SJCRH30 (cell line): ENCODE data around the gene KAZN. TPM values are rescaled to one million over a fixed set of nuclear protein-coding genes. Genes with fewer than 3 reads are reported as not detected.

ENCODE experiments used
- DNase-seq, 2 experiments: peaks; one replicate each; pipeline ENCODE4 v3.0.0-alpha.2; 2015 to 2020
- H3K27ac ChIP-seq: fragments of 250-450 bp; sonication (Bioruptor Pico); 2 replicates; pipeline ENCODE4 v1.5.1; 2020; ENCODE audit warnings: mild to moderate bottlenecking, moderate library complexity
- H3K27me3 ChIP-seq: fragments of 250-450 bp; sonication (Bioruptor Pico); 2 replicates; pipeline ENCODE4 v1.5.1; 2020; ENCODE audit warnings: mild to moderate bottlenecking, moderate library complexity
- H3K36me3 ChIP-seq: fragments of 250-450 bp; sonication (Bioruptor Pico); 2 replicates; pipeline ENCODE4 v1.5.1; 2020; ENCODE audit warnings: mild to moderate bottlenecking, moderate library complexity
- H3K4me1 ChIP-seq: fragments of 250-450 bp; sonication (Bioruptor Pico); 2 replicates; pipeline ENCODE4 v1.5.1; 2020; ENCODE audit warnings: mild to moderate bottlenecking, moderate library complexity
- H3K4me3 ChIP-seq: fragments of 250-450 bp; sonication (Bioruptor Pico); 2 replicates; pipeline ENCODE4 v1.5.1; 2020; ENCODE audit warnings: mild to moderate bottlenecking, moderate library complexity
- H3K9me3 ChIP-seq: fragments of 250-450 bp; sonication (Bioruptor Pico); replicated peaks from 2 replicates; pipeline ENCODE4 v1.5.1; 2020; ENCODE audit warnings: mild to moderate bottlenecking, moderate library complexity
- total RNA-seq: library from RNA; depleted of rRNA; stranded (reverse); fragments of >200 nt; shearing (Covaris generic); gene quantifications from 2 replicates; pipeline ENCODE4 v1.2.3, GENCODE V29; 2014

KAZN gene
- total RNA-seq, 1 experiment from 2014 or later: 0.10 TPM

DNA sequence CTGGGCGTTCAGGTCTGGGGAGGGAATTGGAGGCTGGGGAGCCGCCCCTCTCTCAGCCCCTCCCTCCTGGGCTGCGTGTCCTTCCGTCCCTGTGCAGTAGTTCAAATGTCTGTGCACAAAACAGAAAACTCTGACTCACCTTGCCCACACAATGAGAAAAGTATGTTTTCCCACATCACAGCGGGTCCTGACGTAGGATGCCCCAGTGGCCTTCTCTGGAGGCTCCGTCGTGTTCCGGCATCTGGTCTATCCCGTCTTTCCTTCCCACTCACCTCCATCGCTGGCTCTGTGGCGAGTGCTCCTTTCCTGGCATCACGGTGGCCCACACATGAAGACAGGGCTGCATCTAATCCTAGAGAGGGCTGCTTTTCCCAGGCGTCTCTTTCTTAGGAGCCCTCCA, 224.0 kb downstream of the KAZN start:
- Histone ChIP-seq H3K4me3 (no peak overlapping the region), H3K36me3 (no peaks in the 10 kb centered on the region), H3K9me3 (no peaks in the 10 kb centered on the region), H3K27ac (no peak overlapping the region), H3K4me1 (no peaks in the 10 kb centered on the region), H3K27me3 (peaks cover 20% of the 10 kb centered on the region; the same call in 1 of the 2 replicates)
- DNase-seq: no peak

DNA sequence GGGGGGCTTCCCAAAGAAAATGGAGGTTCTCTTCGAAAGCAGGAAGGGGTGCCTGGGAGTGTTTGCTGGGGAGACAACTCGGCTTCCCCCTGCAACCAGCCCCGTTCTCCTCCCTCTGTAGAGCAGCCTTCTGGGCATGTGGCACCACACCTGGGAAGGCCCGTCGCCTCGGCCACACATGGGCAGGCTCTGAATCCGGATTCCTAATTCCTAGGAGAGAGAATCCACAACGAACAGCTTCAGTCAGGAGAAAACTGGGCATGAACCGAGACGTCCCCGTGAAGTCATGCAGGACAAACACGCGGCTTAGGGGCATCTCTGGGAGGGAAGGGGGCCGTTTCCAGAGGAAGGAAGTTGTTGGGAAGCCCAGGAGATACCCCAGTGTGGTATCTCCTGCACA, 224.5 kb downstream of the KAZN start:
- no peaks in the 10 kb centered on the region for H3K4me1 ChIP-seq
- H3K36me3 ChIP-seq: no peaks in the 10 kb centered on the region
- no peak overlapping the region for H3K27ac ChIP-seq
- DNase-seq: no peak
- H3K9me3 ChIP-seq: no peaks in the 10 kb centered on the region
- peaks cover 20% of the 10 kb centered on the region; the same call in 1 of the 2 replicates for H3K27me3 ChIP-seq
- H3K4me3 ChIP-seq: no peak overlapping the region

DNA sequence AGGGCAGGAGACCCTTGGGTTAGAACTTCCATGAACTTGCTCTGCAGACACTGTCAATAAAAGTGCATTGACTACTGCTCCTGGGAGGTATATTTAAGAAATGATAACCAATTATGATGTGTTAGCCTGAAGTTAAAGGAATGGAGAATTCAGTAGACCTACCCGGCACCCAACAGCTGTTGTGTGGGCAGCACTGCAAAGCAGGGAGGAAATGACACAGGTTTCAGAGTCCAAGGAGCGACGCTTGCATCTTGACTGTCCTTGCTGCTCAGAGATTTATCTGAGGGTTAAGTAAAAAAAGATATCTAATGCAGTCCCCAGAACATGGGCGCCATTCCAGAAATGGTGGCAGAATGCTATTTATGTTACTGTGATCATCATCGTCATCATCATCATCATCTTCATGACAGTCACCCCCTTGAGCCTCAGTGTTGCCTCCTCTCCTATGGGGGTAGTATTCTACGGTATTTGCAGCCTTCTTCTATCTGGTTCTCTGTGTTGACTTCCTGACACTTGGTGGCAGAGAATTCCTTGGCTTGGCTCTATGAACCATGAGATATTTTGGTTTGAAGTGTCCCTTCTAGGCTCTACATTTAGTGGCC, 225.9 kb downstream of the KAZN start:
- no peak for DNase-seq
- Histone ChIP-seq H3K4me1 (no peaks in the 10 kb centered on the region), H3K4me3 (no peak overlapping the region), H3K27ac (no peak overlapping the region), H3K27me3 (peaks cover 24% of the 10 kb centered on the region; the same call in 1 of the 2 replicates), H3K36me3 (no peaks in the 10 kb centered on the region), H3K9me3 (no peaks in the 10 kb centered on the region)

DNA sequence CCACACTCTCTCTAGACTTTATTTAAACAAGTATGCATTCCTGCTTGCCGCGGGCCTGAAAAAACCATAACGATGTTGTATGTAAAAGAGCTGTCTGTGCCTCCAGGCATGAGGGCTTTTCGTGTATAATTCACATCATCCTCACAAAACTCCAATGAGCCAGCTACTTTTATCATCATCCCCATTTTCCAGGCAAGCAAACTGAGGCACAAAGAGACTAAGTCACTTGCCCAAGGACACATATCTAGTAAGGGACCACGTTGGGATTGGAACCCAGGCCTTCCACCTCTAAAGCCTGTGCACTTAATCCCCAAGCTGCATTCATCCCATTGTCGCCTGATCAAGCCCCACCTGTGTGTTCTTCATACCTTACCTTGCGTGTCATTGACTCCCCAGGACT, 226.9 kb downstream of the KAZN start:
- Histone ChIP-seq H3K27me3 (peaks cover 24% of the 10 kb centered on the region; the same call in 1 of the 2 replicates), H3K9me3 (no peaks in the 10 kb centered on the region), H3K27ac (no peak overlapping the region), H3K4me1 (no peaks in the 10 kb centered on the region), H3K36me3 (no peaks in the 10 kb centered on the region), H3K4me3 (no peak overlapping the region)
- DNase-seq: no peak

DNA sequence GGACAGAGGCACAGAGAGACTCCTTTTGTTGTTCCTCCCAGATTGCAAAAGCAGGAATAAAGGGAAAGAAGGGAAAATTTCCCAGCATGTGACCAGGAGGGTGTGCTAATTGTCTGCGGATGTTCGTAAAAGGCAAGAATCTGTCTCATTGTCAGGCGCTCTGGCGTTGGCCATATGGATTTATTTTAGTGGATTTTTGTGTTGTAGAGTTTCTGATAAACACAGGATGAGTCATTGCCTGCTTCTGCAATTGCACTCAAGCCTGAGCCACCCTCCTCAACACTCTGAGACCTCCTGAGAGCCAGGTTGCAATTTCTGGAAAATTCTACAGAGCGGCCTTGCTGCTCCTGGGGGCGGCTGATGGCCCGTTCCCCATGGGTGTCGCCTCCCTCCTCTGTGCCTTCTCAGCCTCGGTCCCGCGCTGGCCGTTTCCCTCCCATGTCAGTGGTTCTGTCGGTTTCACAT, 227.7 kb downstream of the KAZN start:
- no peak for DNase-seq
- Histone ChIP-seq H3K27me3 (peaks cover 24% of the 10 kb centered on the region; the same call in 1 of the 2 replicates), H3K9me3 (no peaks in the 10 kb centered on the region), H3K4me1 (no peaks in the 10 kb centered on the region), H3K27ac (no peak overlapping the region), H3K36me3 (no peaks in the 10 kb centered on the region), H3K4me3 (no peak overlapping the region)

DNA sequence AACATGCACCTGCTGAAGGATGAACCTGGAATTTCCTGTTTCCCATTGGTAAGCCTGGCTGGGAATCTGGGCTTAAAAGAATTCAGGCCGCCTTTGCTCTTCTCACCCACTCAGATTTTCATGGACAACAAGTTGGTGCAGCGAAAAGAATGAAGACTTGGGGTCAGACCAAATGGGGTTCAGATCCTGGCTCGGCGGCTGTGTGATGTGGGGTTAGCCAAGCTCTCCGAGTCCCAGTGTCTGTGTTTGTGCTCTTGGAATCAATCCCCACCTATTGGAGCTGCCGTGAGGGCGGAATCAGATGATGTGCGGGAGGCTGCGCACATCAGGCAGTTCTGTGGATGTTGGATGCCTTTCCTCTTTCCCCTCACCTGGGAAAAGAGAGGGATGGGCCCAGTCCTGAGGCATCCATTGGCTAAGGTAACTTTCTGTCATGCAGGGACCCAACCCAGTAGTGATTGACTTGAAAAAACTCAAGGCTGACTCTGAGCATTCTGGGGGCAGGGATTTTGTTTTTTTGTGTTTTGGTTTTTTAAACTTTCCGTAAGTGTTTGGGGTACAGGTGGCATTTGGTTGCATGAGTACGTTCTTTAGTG, 228.3 kb downstream of the KAZN start:
- no peak for DNase-seq
- no peaks in the 10 kb centered on the region for H3K4me1 ChIP-seq
- no peak overlapping the region for H3K27ac ChIP-seq

DNA sequence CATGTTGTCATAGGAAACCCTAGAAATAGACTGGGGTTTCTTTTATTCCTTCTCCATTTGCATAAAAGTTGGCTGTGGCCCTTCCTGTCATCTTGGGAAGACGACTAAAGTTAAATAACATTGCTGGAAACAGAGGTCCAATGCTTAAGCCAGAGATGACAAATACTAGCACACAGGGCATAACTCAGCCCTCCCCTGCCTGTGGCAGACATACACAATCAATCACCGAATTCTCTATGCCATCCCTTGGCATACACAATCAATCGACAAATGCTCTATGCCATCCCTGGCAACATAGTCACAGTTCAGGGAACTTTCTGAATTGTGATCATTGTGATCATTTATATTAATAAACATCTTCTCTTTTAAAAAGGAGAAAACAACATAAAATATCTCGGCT, 229.4 kb downstream of the KAZN start:
- H3K4me3 ChIP-seq: no peak overlapping the region
- no peak for DNase-seq
- peaks cover 16% of the 10 kb centered on the region; the same call in 1 of the 2 replicates for H3K27me3 ChIP-seq
- no peaks in the 10 kb centered on the region for H3K9me3 ChIP-seq
- H3K27ac ChIP-seq: no peak overlapping the region
- H3K36me3 ChIP-seq: no peaks in the 10 kb centered on the region
- H3K4me1 ChIP-seq: no peaks in the 10 kb centered on the region

More for the DNA sequence above, 228.3 kb downstream of the KAZN start:
- Histone ChIP-seq H3K36me3 (no peaks in the 10 kb centered on the region), H3K4me3 (no peak overlapping the region), H3K27me3 (peaks cover 23% of the 10 kb centered on the region; the same call in 1 of the 2 replicates), H3K9me3 (no peaks in the 10 kb centered on the region)

DNA sequence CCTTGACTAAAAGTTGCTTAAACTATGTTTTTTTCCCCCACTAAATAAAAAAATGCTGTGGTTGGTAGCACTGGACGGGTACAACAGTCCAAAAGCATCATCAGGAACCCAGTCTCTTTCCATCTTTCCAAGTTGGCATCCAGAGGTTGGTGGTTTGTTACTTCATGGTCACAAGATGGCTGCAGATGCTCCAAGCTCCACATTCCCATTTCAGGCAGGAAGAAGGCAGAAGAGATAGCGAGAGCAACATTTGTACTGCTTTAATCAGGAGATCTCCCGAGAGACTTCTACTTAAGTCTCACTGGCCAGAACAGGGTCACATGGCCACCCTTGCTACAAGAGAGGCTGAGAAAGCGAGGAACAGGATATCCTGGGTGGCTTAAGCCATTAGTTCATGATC, 230.2 kb downstream of the KAZN start:
- Histone ChIP-seq H3K36me3 (no peaks in the 10 kb centered on the region), H3K4me1 (no peaks in the 10 kb centered on the region), H3K27ac (no peak overlapping the region), H3K9me3 (no peaks in the 10 kb centered on the region), H3K27me3 (peaks cover 8% of the 10 kb centered on the region; the same call in 1 of the 2 replicates), H3K4me3 (no peak overlapping the region)
- DNase-seq: no peak

DNA sequence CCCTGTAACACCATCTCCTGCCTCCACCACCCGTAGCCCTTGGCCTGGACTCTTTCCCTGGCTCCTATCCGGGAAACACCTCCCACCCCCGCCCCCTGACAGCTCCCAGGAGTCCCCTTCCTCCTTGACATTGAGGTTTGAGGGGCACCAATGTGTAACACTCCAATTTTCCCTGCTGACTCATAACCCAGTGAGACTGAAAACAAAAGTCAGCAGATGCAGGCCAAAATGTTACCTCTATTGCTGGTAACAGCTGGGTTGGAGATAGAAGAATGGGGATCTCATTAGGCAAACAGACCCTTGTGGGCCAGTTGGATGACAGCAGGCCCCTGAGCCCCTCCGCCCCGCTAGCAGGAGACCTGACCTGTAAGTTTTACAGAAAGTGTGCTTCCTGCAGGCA, 237.2 kb downstream of the KAZN start:
- Histone ChIP-seq H3K4me3 (no peak overlapping the region), H3K4me1 (no peaks in the 10 kb centered on the region), H3K27me3 (peaks cover 15% of the 10 kb centered on the region), H3K27ac (no peak overlapping the region), H3K36me3 (no peaks in the 10 kb centered on the region), H3K9me3 (no peaks in the 10 kb centered on the region)
- no peak for DNase-seq

DNA sequence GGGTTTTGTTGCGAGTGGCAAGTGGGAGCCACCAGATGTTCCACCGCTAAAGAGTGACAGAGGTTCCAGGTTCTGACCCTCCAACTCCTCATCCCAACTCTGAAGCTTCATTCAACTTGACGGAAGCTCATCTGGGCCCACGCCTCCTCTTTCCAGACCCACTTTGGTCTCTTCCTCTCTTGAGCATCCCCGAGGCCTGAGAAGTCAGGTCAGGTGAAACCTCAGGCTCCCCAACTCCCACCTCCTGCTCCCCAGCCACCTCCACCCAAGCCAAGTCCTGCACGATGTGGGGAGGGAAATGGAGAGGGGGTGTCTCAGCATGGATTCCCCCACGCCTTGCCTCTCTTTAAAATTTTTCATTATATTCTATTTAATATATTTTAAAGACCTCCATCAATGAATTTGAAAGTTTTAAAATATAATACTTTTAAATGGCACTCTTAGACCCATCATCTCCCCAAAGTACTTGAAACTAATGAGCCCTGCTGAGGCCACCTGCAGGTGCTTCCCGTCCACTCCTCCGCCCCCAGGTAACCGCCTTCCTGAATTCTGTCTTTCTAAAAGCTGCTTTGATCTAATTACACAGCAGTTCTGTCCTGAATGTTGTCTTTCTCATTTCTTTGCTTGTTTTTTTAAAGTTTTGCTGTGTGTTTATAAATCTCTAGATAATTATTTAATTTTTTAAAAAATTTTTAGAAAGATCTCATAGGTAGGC, 238.1 kb downstream of the KAZN start:
- DNase-seq: no peak
- Histone ChIP-seq H3K27me3 (peaks cover 15% of the 10 kb centered on the region), H3K9me3 (no peaks in the 10 kb centered on the region), H3K4me1 (no peaks in the 10 kb centered on the region), H3K4me3 (no peak overlapping the region), H3K27ac (no peak overlapping the region), H3K36me3 (no peaks in the 10 kb centered on the region)

DNA sequence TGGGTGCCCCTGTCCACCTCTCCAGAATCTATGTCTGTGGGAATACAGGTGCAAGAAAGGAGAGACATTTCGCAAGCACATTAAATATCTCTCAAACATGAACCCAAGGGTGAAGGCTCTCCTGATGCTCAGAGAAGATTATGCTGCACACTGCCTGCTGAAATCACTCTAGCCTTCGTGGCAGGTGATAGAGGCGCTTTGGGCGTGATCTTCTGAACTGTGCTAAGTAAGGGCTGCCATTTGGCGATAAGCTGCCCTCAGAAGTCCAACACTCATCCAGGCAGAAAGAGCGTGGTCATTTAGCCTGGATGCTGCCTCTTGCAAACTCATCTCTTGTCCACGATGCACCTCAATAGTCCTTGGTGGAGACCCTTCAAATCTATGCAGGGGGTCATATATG, 241.9 kb downstream of the KAZN start:
- H3K4me1 ChIP-seq: no peaks in the 10 kb centered on the region
- no peak for DNase-seq
- peaks cover 6% of the 10 kb centered on the region for H3K9me3 ChIP-seq
- no peak overlapping the region for H3K4me3 ChIP-seq
- no peaks in the 10 kb centered on the region for H3K36me3 ChIP-seq
- H3K27me3 ChIP-seq: peaks cover 8% of the 10 kb centered on the region
- no peak overlapping the region for H3K27ac ChIP-seq

DNA sequence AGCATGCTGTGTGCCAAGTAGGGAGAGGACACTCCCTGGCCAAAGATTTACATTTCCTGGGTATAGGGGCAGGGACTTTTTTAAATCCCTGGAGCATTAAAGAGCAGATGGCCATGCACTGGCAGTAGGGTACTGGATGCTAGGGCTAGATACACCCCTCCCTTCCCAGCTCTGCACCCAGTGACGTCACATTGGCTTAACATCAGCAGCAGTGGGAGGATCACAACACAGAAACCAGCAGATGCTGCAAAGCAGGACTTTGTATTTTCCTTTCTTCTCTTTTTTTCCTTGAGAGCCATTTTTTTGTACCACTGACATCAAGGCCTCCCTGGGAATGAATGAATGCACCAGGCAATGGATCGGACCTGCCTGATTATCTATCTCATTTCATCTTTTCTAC, 243.0 kb downstream of the KAZN start:
- Histone ChIP-seq H3K27me3 (peaks cover 6% of the 10 kb centered on the region; the same call in 1 of the 2 replicates), H3K27ac (no peak overlapping the region), H3K36me3 (no peaks in the 10 kb centered on the region), H3K4me3 (no peak overlapping the region), H3K9me3 (peaks cover 6% of the 10 kb centered on the region), H3K4me1 (no peaks in the 10 kb centered on the region)
- DNase-seq: no peak

DNA sequence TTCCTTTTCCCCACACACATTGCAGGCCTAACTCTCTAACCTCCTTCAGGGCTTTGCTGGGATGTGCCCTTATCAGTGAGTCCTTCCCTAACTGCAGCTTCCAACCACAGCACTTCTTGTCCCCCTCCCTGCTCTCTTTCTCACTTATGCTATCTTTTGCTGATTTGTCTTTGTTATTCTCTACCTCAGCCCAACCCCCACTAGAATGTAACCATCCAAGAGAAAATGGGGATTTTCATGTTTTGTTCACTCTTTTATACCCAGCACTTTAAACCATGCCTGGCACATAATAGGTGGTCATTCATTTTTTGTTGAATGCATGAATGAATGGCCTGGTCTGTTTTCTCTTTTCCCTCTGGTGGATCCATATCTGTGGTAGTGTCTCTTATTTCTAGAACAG, 243.5 kb downstream of the KAZN start:
- no peak for DNase-seq
- no peak overlapping the region for H3K27ac ChIP-seq
- H3K27me3 ChIP-seq: peaks cover 5% of the 10 kb centered on the region; the same call in 1 of the 2 replicates
- H3K36me3 ChIP-seq: no peaks in the 10 kb centered on the region
- no peak overlapping the region for H3K4me3 ChIP-seq
- H3K4me1 ChIP-seq: no peaks in the 10 kb centered on the region
- peaks cover 6% of the 10 kb centered on the region for H3K9me3 ChIP-seq

DNA sequence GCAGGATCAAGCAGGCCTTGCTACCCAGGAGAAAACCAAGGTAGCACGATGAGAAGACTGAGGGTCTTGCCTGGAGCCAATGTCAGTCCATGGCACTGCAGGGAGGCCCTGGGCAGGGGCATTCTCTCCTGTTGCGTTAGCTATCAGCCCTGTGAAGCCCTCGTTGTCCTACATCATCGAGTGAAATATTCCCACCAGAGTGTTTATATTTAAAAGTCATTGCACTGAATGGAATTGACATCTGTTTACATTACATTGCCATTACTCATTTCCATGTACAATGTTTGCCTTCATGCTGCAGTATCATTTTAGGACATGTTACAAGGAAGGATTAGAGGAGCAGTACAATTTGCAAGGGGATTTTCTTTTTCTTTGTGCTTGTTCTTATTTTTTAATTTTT, 243.9 kb downstream of the KAZN start:
- Histone ChIP-seq H3K27ac (no peak overlapping the region), H3K9me3 (peaks cover 6% of the 10 kb centered on the region), H3K4me1 (no peaks in the 10 kb centered on the region), H3K36me3 (no peaks in the 10 kb centered on the region), H3K27me3 (peaks cover 5% of the 10 kb centered on the region; the same call in 1 of the 2 replicates), H3K4me3 (no peak overlapping the region)
- DNase-seq: no peak

DNA sequence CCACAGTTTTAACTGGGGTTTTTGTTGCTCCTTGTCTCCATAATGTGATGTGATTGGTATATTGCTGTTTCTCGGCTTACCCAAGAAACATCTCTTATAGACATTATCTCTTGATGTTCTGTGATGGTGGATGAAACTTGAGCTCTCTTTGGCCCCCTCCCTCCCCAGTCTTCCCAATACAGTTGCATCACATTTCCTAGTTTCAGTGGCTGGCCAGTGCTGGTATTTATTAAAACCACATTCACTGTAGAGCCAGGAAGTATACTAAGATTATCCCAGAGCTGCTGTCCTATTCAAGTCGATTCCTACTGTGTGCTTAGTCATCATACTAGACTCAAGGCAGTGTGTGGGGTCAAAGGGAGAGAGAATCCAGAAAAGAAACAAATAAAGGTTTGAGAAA, 244.4 kb downstream of the KAZN start:
- DNase-seq: no peak
- H3K27me3 ChIP-seq: peaks cover 5% of the 10 kb centered on the region; the same call in 1 of the 2 replicates
- no peaks in the 10 kb centered on the region for H3K4me1 ChIP-seq
- no peak overlapping the region for H3K4me3 ChIP-seq
- no peak overlapping the region for H3K27ac ChIP-seq
- peaks cover 6% of the 10 kb centered on the region for H3K9me3 ChIP-seq
- H3K36me3 ChIP-seq: no peaks in the 10 kb centered on the region
